ENCODE data around the gene SMURF1. TPM values are rescaled to one million over a fixed set of nuclear protein-coding genes. Genes with fewer than 3 reads are reported as not detected.
A peak's percentile ranks its signal among the peaks of the same experiment; 100 is the strongest.
"Not testable (repeated sequence)": the region's sequence is repeated elsewhere in the genome, so short reads cannot be mapped to it uniquely, and the experiment has no call there.

The SMURF1 gene
- total and polyA plus RNA-seq, 5 experiments from 2014 or later, result 0.95 to 29.1 (median 3.2) TPM

DNA sequence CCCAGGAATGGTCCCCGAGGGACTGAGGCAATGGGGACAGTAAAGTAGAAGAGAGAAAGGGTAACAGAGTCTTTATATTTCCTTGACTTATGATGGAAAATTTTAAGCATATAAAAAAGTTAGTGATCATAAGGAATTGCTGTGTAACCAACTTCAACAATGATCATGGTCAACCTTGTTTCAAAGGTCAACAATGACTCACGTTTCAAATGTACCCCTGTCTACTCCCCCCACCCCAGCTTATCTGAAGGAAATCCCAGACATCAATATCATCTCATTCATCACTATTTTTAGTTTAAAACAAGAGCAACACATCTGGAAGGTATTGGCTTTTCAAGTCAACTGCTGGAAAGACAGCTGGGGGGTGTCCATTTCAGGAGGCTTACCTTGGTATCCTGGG, 92.9 kb downstream of the SMURF1 start:
- Mint-ChIP-seq H3K4me3 (no peak overlapping the region), H3K4me1 (no peaks in the 10 kb centered on the region), H3K9me3 (no peaks in the 10 kb centered on the region), H3K27ac (peak overlapping the region in 2 of 10 donors; percentile 59 to 74), H3K27me3 (no peaks in the 10 kb centered on the region), H3K36me3 (peaks cover 0 to 92% (median 33%) of the 10 kb centered on the region in 3 donors)
- DNase-seq, result no peak
- ATAC-seq, result no peak
- POLR2A ChIA-PET, result no interaction called here

DNA sequence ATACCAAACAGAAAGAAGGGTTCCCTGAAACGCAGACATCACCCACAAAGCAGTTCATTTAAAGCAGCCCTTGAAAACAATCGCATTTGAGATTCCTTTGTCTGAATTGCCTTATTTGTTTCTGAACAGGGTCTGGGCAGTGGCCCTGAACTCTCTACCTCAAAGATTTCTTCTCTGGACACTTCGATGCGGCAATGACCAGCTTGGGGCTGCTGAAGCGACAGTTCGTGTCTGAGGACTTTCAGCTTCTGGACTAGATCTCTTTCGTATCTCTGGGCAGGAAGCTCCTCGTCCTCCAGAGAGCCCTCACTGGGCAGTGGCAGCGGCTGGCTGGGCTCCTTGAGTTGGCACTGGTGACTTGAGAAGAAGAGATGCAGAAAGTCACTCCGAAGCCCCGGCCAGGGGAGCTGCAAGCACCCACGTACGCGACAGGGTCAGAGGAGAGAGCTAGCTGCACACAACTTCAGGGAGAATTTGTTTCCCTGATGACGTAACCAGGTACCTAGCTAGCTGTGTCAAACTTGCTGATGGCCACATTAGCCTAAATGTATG, 96.3 kb downstream of the SMURF1 start:
- no peaks in the 10 kb centered on the region for H3K4me1 Mint-ChIP-seq
- no peak for ATAC-seq
- no peaks in the 10 kb centered on the region for H3K27me3 Mint-ChIP-seq
- DNase-seq, result no peak
- POLR2A ChIA-PET, result no interaction called here
- H3K4me3 Mint-ChIP-seq, result no peak overlapping the region
- H3K36me3 Mint-ChIP-seq, result peaks cover 0 to 94% (median 35%) of the 10 kb centered on the region in 3 donors
- no peaks in the 10 kb centered on the region for H3K9me3 Mint-ChIP-seq
- peak overlapping the region in 2 of 10 donors; percentile 31 to 50 for H3K27ac Mint-ChIP-seq

DNA sequence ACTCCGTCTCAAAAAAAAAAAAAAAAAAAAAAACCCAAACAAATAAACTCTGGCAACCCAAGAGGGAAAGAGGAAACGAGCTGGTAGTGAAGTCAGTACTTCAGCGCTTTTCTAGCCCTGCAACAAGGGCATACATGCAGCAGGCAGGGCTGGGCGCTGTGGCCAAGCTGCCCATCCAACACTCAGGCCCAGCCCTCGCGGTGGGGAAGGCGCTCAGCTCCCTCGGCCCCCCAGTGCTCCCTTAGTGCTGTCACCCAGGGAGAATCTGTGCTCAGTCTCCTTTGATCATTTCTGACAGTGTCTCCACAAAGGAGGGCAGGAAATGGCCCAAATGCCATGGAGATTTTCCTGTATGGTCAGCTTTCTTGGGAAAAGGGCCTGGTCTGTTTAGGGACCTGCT, 97.2 kb downstream of the SMURF1 start:
- Mint-ChIP-seq H3K27me3 (no peaks in the 10 kb centered on the region), H3K4me1 (no peaks in the 10 kb centered on the region), H3K27ac (peak overlapping the region in 3 of 10 donors; percentile 31 to 50 (median 48)), H3K9me3 (no peaks in the 10 kb centered on the region), H3K36me3 (peaks cover 0 to 94% (median 28%) of the 10 kb centered on the region in 3 donors), H3K4me3 (no peak overlapping the region)
- POLR2A ChIA-PET, result interaction anchor here (0.7 to 0.8 kb wide), 2 partner anchors 53 to 571 kb away, joined by 4 read pairs; no protein-coding TSS in a partner anchor
- ATAC-seq (no peak), DNase-seq (no peak)

DNA sequence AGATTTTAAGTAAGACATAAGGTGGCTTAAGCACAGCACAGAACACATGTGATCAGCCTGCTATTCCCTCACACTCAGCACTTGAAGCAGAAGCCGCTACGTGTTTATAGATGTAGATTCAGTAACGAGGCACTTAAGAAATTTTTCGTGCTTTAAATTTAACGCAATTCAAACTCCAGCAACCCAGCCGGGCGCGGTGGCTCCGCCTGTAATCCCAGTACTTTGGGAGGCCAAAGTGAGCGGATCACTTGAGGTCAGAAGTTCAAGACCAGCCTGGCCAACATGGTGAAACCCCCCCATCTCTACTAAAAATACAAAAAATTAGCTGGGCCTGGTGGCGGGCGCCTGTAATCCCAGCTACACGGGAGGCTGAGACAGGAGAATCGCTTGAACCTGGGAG, 97.6 kb downstream of the SMURF1 start:
- not testable (repeated sequence) for ATAC-seq, H3K4me1 Mint-ChIP-seq, H3K27me3 Mint-ChIP-seq, H3K9me3 Mint-ChIP-seq, H3K4me3 Mint-ChIP-seq, H3K27ac Mint-ChIP-seq, DNase-seq
- H3K36me3 Mint-ChIP-seq, result peaks cover 0 to 94% (median 23%) of the 10 kb centered on the region in 3 donors
- POLR2A ChIA-PET, result interaction anchor here (0.7 kb wide), 1 partner anchor 571 kb away, joined by 4 read pairs; no protein-coding TSS in a partner anchor

DNA sequence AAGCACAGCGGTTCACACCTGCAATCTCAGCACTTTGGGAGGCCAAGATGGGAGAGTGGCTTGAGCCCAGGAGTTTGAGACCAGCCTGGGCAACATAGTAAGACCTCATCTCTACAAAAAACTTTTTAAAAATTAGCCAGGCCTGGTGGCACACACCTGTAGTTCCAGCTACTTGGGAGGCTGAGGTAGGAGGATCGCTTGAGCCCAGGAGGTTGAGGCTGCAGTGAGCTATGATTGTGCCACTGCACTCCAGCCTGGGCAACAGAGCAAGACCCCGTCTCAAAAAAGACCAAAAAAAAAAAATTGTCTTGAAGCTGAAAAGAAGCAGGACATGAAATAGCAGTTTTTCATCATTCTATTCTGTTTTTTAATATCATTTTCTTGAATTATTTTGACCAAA, 99.0 kb downstream of the SMURF1 start:
- H3K27ac Mint-ChIP-seq, POLR2A ChIA-PET, H3K4me1 Mint-ChIP-seq, ATAC-seq, H3K9me3 Mint-ChIP-seq, H3K27me3 Mint-ChIP-seq, H3K4me3 Mint-ChIP-seq, DNase-seq: not testable (repeated sequence)
- peaks cover 4 to 94% (median 28%) of the 10 kb centered on the region in 3 donors for H3K36me3 Mint-ChIP-seq

DNA sequence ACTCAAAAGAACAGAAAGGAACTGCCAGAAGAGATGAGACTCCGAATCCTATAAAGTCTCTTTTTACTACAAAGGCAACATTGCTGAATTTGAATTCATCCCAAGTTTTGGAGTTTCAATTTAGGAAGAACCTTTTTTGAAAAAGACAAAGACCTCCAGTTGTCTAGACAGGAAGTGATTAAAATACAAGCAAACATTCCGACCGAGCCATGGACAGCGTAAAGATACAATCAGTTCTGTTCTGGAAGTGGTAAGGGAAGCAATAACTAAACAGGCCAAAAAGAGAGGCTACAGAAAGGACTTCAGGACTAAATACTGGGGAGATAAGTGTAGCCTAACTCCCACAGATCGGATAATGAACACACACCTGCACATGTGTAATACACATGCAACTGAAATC, 101.0 kb downstream of the SMURF1 start:
- Mint-ChIP-seq H3K27me3 (no peaks in the 10 kb centered on the region), H3K4me1 (peaks cover 0 to 6% (median 4%) of the 10 kb centered on the region in 4 donors), H3K27ac (peak overlapping the region in 4 of 10 donors; percentile 4 to 63 (median 41)), H3K36me3 (peaks cover 4 to 92% (median 28%) of the 10 kb centered on the region in 3 donors), H3K9me3 (no peaks in the 10 kb centered on the region), H3K4me3 (no peak overlapping the region)
- ATAC-seq, result no peak
- DNase-seq, result no peak
- POLR2A ChIA-PET, result no interaction called here

DNA sequence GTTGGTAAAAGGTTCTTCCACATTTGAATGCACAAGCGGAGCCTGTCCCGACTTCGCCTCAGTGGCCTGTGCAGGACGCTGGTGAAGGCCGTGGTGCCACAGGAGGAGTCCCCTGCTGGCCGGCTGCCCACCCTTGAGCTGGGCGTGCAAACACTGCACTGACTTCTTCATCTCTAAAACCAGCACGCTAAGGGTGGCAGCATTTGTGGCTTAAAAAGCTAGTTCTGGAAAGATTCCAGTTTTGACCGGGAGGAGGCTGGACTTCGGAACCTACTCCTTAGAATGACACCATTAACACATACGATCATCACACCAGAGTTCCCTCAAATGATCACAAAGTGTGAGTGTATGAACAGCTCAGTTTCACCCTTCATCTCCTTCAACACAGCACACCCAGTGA, 102.4 kb downstream of the SMURF1 start:
- DNase-seq, result no peak
- ATAC-seq, result no peak
- H3K4me3 Mint-ChIP-seq, result no peak overlapping the region
- peaks cover 4 to 93% (median 27%) of the 10 kb centered on the region in 3 donors for H3K36me3 Mint-ChIP-seq
- H3K27ac Mint-ChIP-seq, result peak overlapping the region in 1 of 10 donors; percentile 88
- H3K27me3 Mint-ChIP-seq, result no peaks in the 10 kb centered on the region
- peaks cover 0 to 6% (median 4%) of the 10 kb centered on the region in 4 donors for H3K4me1 Mint-ChIP-seq
- no peaks in the 10 kb centered on the region for H3K9me3 Mint-ChIP-seq
- POLR2A ChIA-PET, result no interaction called here

DNA sequence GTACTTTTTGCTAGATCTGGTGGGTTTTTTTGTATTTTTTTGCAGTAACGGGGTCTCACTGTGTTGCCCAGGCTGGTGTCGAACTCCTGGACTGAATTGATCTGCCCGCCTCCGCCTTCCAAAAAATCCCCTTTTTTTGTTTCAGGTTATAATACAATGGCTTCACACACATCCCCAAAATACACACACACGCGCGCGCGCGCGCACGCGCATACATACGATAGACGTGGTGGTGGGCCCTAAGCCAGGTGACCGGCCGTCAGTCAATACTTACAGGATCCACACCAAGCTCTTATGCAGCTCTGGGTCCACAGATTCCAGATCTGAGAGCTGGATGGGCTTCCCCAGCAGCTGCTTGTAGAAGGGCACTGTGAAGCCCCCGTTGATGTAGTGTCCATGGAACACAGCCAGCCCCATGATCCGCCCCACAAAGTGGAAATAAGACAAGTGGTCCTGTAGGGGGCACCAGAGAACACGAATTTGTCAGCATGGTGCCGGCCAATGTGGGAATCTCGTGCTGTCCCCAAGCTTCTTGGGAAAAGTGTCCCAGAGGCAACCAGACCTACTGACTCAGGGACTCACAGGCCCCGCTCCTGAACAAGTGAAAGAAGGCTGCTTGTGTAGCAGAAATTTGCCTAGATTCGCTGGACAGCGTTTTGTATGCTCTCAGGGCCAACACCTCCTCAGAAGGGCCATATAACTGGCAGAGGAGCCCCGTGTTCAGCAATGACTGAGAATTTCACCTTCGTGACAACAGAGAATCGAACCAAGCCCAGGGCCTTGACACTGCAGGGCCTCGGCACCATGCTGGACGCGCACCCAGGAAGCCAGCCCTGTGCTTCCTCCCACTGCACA, 103.6 kb downstream of the SMURF1 start:
- H3K4me3 Mint-ChIP-seq, result no peak overlapping the region
- peaks cover 4 to 93% (median 35%) of the 10 kb centered on the region in 3 donors for H3K36me3 Mint-ChIP-seq

DNA sequence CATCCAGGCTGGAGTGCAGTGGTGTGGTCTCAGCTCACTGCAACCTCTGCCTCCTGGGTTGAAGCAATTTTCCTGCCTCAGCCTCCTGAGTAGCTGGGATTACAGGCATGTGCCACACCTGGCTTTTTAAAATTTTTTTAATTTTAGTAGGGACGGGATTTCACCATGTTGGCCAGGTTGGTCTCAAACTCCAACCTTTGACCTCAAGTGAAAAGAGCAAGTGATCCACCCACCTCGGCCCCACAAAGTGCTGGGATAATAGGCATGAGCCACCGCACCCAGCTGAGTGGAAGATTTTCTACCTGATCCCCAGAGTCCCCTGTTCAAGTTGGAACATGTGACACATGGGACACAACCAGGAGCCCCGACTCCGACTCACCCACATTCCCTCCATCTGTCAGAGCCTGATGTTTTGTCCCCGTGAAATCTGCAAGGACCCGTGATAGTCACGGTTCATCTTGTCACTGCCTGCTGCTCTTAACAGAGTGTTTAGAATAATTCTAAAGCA, 104.5 kb downstream of the SMURF1 start:
- ATAC-seq (no peak), DNase-seq (no peak)
- peak overlapping the region in 2 of 10 donors; percentile 43 to 75 for H3K27ac Mint-ChIP-seq
- POLR2A ChIA-PET, result no interaction called here
- peaks cover 4 to 95% (median 35%) of the 10 kb centered on the region in 3 donors for H3K36me3 Mint-ChIP-seq
- H3K4me3 Mint-ChIP-seq, result no peak overlapping the region
- no peaks in the 10 kb centered on the region for H3K9me3 Mint-ChIP-seq
- peaks cover 0 to 6% (median 4%) of the 10 kb centered on the region in 4 donors for H3K4me1 Mint-ChIP-seq
- no peaks in the 10 kb centered on the region for H3K27me3 Mint-ChIP-seq

More for the DNA sequence above, 103.6 kb downstream of the SMURF1 start:
- Mint-ChIP-seq H3K27ac (peak overlapping the region in 9 of 10 donors; percentile 15 to 89 (median 57)), H3K9me3 (no peaks in the 10 kb centered on the region), H3K27me3 (no peaks in the 10 kb centered on the region), H3K4me1 (peaks cover 0 to 6% (median 4%) of the 10 kb centered on the region in 4 donors)
- DNase-seq, result peak; percentile 41 to 79 (median 60)
- POLR2A ChIA-PET, result no interaction called here
- ATAC-seq, result peak; percentile 67 to 83

DNA sequence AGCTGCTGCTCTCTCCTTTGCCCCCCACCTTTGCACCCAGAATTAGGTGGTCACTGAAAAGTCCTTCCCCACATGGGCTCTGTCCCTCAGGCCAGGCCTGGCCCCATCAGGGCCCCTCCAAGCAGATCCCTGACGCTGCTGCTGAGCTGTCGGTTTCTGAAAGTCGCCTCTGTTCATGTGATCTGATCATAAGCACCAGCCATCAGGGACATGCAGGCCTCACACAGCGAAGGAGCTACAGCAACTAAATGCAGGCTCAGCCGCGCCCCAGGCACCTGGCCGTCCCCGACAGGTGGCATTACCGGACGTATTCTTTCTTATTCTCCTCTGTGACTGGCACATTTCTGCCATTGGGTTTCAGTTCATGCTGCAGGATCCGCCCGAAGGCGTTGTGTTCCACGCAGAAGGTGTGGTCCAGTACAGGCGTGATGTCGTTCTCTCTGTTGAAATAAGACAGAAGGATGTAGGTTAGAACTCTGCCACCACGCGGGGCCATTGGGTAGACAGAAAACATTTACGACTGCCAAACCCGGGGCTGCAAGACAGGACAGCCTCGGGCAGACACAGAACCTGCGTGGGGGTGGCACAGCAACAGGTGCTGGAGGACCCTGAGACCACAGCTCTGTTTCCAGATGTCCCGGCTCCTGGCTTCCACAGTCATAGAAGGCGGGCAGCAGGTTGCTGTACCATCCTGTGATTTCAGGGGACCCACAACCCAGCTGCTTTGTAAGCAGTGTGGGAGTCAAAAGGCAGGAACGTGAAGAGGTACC, 105.6 kb downstream of the SMURF1 start:
- Mint-ChIP-seq H3K36me3 (peaks cover 4 to 94% (median 31%) of the 10 kb centered on the region in 3 donors), H3K4me1 (peaks cover 0 to 6% (median 4%) of the 10 kb centered on the region in 4 donors), H3K27ac (peak overlapping the region in 1 of 10 donors; percentile 71), H3K9me3 (no peaks in the 10 kb centered on the region), H3K4me3 (no peak overlapping the region), H3K27me3 (no peaks in the 10 kb centered on the region)
- POLR2A ChIA-PET, result no interaction called here
- no peak for ATAC-seq
- no peak for DNase-seq

DNA sequence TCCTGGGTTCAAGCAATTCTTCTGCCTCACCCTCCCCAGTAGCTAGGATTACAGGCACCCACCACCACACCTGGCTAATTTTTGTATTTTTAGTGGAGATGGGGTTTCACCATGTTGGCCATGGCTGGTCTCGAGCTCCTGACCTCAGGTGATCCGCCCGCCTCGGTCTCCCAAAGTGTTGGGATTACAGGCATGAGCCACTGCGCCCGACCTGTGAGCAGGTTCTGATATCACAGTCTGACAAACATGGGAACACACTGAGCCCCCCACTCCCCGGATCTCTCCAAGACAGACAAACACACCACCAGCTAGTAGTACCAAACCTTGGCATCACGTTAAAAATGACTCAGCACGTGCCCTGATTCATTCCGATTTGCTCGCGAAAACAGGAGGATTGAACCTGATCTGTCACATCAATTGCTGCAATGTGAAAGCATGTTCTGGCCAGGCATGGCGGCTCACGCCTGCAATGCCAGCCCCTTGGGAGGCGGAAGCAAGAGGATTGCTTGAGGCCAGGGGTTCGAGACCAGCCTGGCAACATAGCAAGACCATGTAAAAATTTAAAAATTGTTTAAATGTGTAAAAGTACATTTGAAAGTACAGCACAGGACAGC, 106.5 kb downstream of the SMURF1 start:
- ATAC-seq (no peak), DNase-seq (no peak)
- H3K27ac Mint-ChIP-seq, result no peak overlapping the region
- POLR2A ChIA-PET, result no interaction called here
- H3K9me3 Mint-ChIP-seq, result no peaks in the 10 kb centered on the region
- H3K36me3 Mint-ChIP-seq, result peaks cover 4 to 93% (median 27%) of the 10 kb centered on the region in 3 donors
- no peak overlapping the region for H3K4me3 Mint-ChIP-seq
- peaks cover 0 to 6% (median 4%) of the 10 kb centered on the region in 4 donors for H3K4me1 Mint-ChIP-seq
- H3K27me3 Mint-ChIP-seq, result no peaks in the 10 kb centered on the region

DNA sequence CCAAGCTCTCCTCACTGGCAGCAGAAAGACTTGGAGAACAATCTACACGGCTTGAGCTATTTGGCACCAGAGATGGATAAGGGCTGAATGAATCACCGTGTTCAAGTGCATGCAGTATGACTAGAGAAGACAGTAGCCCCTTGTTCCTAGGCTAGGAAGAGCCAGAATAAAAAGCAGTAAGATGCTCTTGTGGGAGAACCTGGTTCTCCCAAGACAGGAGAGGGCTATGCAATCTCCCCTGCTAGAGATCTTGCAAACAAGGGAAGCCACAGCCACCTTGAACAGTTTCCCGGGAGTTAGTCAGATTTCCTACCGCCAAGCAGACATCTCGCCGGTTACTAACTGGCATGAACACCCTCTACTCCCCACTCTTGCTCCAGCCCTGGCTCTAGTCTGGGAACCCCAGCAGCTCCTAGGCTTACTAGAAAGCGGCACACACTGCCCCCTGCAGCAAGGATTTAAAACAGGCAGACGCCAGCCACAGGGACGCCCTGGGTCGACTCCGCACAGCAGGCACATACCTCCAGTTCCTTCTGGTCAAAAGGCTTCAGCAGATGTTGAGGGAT, 107.3 kb downstream of the SMURF1 start:
- Mint-ChIP-seq H3K4me3 (no peak overlapping the region), H3K9me3 (no peaks in the 10 kb centered on the region), H3K27me3 (no peaks in the 10 kb centered on the region), H3K36me3 (peaks cover 4 to 93% (median 25%) of the 10 kb centered on the region in 3 donors), H3K4me1 (peaks cover 0 to 6% (median 4%) of the 10 kb centered on the region in 4 donors), H3K27ac (peak overlapping the region in 4 of 10 donors; percentile 9 to 36 (median 26))
- DNase-seq (no peak), ATAC-seq (no peak)
- POLR2A ChIA-PET, result no interaction called here
